Panc1 (cell line): ENCODE data around the gene HLCS.

Experiments used
- POLR2AphosphoS5 ChIP-seq: IDR thresholded peaks from 2 replicates; pipeline ENCODE4 v1.6.1; 2012; ENCODE audit warnings: mild to moderate bottlenecking, low read depth, low read length, moderate library complexity
- REST ChIP-seq, 2 experiments: IDR thresholded peaks; 2 replicates each; pipeline ENCODE4 v1.6.1; 2011 to 2012; ENCODE audit warnings: low read depth in 2 of 2, control low read depth in 1 of 2, low read length in 1 of 2, mild to moderate bottlenecking in 1 of 2, moderate library complexity in 1 of 2; ENCODE audit not compliant: insufficient read depth in 1 of 2
- SIN3A ChIP-seq: IDR thresholded peaks from 2 replicates; pipeline ENCODE4 v1.6.1; 2012; ENCODE audit warnings: low read depth, mild to moderate bottlenecking, low read length, moderate library complexity, borderline replicate concordance; ENCODE audit not compliant: insufficient read depth
- TCF7L2 ChIP-seq: IDR thresholded peaks from 2 replicates; pipeline ENCODE4 v1.6.1; 2011; ENCODE audit warnings: mild to moderate bottlenecking, low read depth, low read length, inconsistent platforms
- TF ChIP-seq, protein P1 (sequence below): fragments of 450-650 bp; IDR thresholded peaks from 2 replicates; pipeline ENCODE4 v1.5.1; 2017; ENCODE audit warnings: mild to moderate bottlenecking

GRCh38 chr21:36839123-36839522, 127.3 kb downstream of the HLCS start:
- TF ChIP-seq, protein P1, sequence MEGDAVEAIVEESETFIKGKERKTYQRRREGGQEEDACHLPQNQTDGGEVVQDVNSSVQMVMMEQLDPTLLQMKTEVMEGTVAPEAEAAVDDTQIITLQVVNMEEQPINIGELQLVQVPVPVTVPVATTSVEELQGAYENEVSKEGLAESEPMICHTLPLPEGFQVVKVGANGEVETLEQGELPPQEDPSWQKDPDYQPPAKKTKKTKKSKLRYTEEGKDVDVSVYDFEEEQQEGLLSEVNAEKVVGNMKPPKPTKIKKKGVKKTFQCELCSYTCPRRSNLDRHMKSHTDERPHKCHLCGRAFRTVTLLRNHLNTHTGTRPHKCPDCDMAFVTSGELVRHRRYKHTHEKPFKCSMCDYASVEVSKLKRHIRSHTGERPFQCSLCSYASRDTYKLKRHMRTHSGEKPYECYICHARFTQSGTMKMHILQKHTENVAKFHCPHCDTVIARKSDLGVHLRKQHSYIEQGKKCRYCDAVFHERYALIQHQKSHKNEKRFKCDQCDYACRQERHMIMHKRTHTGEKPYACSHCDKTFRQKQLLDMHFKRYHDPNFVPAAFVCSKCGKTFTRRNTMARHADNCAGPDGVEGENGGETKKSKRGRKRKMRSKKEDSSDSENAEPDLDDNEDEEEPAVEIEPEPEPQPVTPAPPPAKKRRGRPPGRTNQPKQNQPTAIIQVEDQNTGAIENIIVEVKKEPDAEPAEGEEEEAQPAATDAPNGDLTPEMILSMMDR, result no peak
- no peak for TF ChIP-seq REST (IDR thresholded peaks at IDR 0.05; ENCODE audit: insufficient read depth in 1 of 2, low read depth in 2 of 2, low read length in 1 of 2)
- no peak for TF ChIP-seq POLR2AphosphoS5
- no peak for TF ChIP-seq SIN3A
- TF ChIP-seq TCF7L2, result no peak
